IPS-NIHi11 (cell line): ENCODE data around the gene TRIM60.
"Not testable (repeated sequence)": the region's sequence is repeated elsewhere in the genome, so short reads cannot be mapped to it uniquely, and the experiment has no call there.

Experiments used
- DNase-seq: peaks from one replicate; pipeline ENCODE4 v3.0.0; 2012; ENCODE audit warnings: mixed read lengths, low spot score

The TRIM60 gene

GRCh38 chr4:165053645-165054044 is 21.8 kb downstream of the TRIM60 start, which contains the start of gene TRIM75:
Gene TRIM75, plus strand, starts transcription at chr4:165053866. Its CDS starts 5,282 bp downstream, at chr4:165059148.
- no peak for DNase-seq

- DNase-seq = no peak
Observed at GRCh38 chr4:165055601-165056000, 23.8 kb downstream of the TRIM60 start.

- DNase-seq = no peak
Observed at GRCh38 chr4:165058666-165059065, 26.9 kb downstream of the TRIM60 start.

GRCh38 chr4:165059386-165059785 is 27.6 kb downstream of the TRIM60 start:
- DNase-seq = no peak

- DNase-seq = no peak
Observed at GRCh38 chr4:165060938-165061337, 29.1 kb downstream of the TRIM60 start.

GRCh38 chr4:165070560-165070959 is 38.8 kb downstream of the TRIM60 start:
- no peak for DNase-seq

GRCh38 chr4:165073346-165073745 is 41.5 kb downstream of the TRIM60 start:
- DNase-seq = not testable (repeated sequence)

- DNase-seq = no peak
Observed at GRCh38 chr4:165077034-165077578, 45.3 kb downstream of the TRIM60 start.

- DNase-seq = no peak
Observed at GRCh38 chr4:165079476-165079875, 47.7 kb downstream of the TRIM60 start.

- not testable (repeated sequence) for DNase-seq
Observed at GRCh38 chr4:165084787-165085186, 53.0 kb downstream of the TRIM60 start.

GRCh38 chr4:165085946-165086345 is 54.1 kb downstream of the TRIM60 start:
- DNase-seq = no peak

- DNase-seq = no peak
Observed at GRCh38 chr4:165088366-165088765, 56.6 kb downstream of the TRIM60 start.
